ENCODE data around the gene TRPM3. TPM values are rescaled to one million over a fixed set of nuclear protein-coding genes. Genes with fewer than 3 reads are reported as not detected.
A peak's percentile ranks its signal among the peaks of the same experiment; 100 is the strongest.

TRPM3 gene
- total and polyA plus RNA-seq, 2 donors (not counting 1 experiment from before 2014, with no cell fraction given) = not detected

GRCh38 chr9:70495514-70495913, 625.9 kb downstream of the TRPM3 start:
- H3K9me3 ChIP-seq (ENCODE audit: control extremely low read depth in 1 of 3, control insufficient read depth in 2 of 3, insufficient read depth in 1 of 3, low read length in 2 of 3) = no peaks in the 10 kb centered on the region
- H3K36me3 ChIP-seq (replicated peaks in 1 of 2; ENCODE audit: control extremely low read depth in 1 of 2, control insufficient read depth in 1 of 2, extremely low read depth in 1 of 2, insufficient read depth in 2 of 2, low read length in 1 of 2) = no peaks in the 10 kb centered on the region
- intact Hi-C loops (cut with micrococcal nuclease) = no loop called here
- ChIA-PET CTCF (interaction anchor here (3.3 kb wide), 1 partner anchor 10 kb away, joined by 12 read pairs; no protein-coding TSS in a partner anchor), POLR2A (no interaction called here)
- peak overlapping the region; percentile 39 for H2AFZ ChIP-seq (ENCODE audit: insufficient read depth, low read depth, low read length, poor library complexity, severe bottlenecking)
- TF ChIP-seq EZH2 (IDR thresholded peaks at IDR 0.05; ENCODE audit: borderline replicate concordance, insufficient read depth, low read depth, low read length, poor library complexity, severe bottlenecking) (no peak), CTCF (IDR thresholded peaks at IDR 0.05) (no peak)
- no peak overlapping the region for H3K27ac ChIP-seq (ENCODE audit: low read length in 2 of 2)
- WGBS (ENCODE audit: insufficient coverage) = 92% methylated on average over 6 of the region's 6 CpGs
- Mint-ChIP-seq H3K9me3 (ENCODE audit: insufficient read depth) (no peaks in the 10 kb centered on the region), H3K4me1 (peaks cover 18% of the 10 kb centered on the region), H3K27me3 (peaks cover 8% of the 10 kb centered on the region), H3K4me3 (no peak overlapping the region), H3K27ac (no peak overlapping the region)
- H3K4me1 ChIP-seq (ENCODE audit: control insufficient read depth in 2 of 2, insufficient read depth in 2 of 2, low read length in 2 of 2) = peaks cover 26% of the 10 kb centered on the region in 2 donors
- DNase-seq = no peak
- no peaks in the 10 kb centered on the region for H3K79me2 ChIP-seq (ENCODE audit: control insufficient read depth, insufficient read depth, low read length)
- peaks cover 0 to 4% (median 0%) of the 10 kb centered on the region in 4 experiments for H3K27me3 ChIP-seq (replicated peaks in 1 of 4; ENCODE audit: control extremely low read depth in 1 of 4, control insufficient read depth in 3 of 4, insufficient read depth in 4 of 4, low read length in 3 of 4)
- no peak for ATAC-seq (ENCODE audit: low read depth)
- no peak overlapping the region for H3K9ac ChIP-seq (ENCODE audit: low read length)
- H3K4me3 ChIP-seq (ENCODE audit: control extremely low read depth in 1 of 5, extremely low read depth in 1 of 5, insufficient read depth in 1 of 5, low read depth in 2 of 5, low read length in 4 of 5) = no peak overlapping the region
- no peak overlapping the region for H3K4me2 ChIP-seq (replicated peaks; ENCODE audit: low read depth, low read length, poor library complexity, severe bottlenecking)
- no peaks in the 10 kb centered on the region for H4K20me1 ChIP-seq (ENCODE audit: control insufficient read depth, insufficient read depth, low read length, poor library complexity, severe bottlenecking)

- peak overlapping the region; percentile 54 for H2AFZ ChIP-seq (ENCODE audit: insufficient read depth, low read depth, low read length, poor library complexity, severe bottlenecking)
- H3K27me3 ChIP-seq (replicated peaks in 1 of 4; ENCODE audit: control extremely low read depth in 1 of 4, control insufficient read depth in 3 of 4, insufficient read depth in 4 of 4, low read length in 3 of 4) = peaks cover 0 to 4% (median 0%) of the 10 kb centered on the region in 4 experiments
- Mint-ChIP-seq H3K27me3 (peaks cover 16% of the 10 kb centered on the region), H3K9me3 (ENCODE audit: insufficient read depth) (no peaks in the 10 kb centered on the region), H3K4me3 (peak overlapping the region; percentile 71), H3K4me1 (peaks cover 18% of the 10 kb centered on the region), H3K27ac (no peak overlapping the region)
- no peak overlapping the region for H3K4me3 ChIP-seq (ENCODE audit: control extremely low read depth in 1 of 5, extremely low read depth in 1 of 5, insufficient read depth in 1 of 5, low read depth in 2 of 5, low read length in 4 of 5)
- H4K20me1 ChIP-seq (ENCODE audit: control insufficient read depth, insufficient read depth, low read length, poor library complexity, severe bottlenecking) = no peaks in the 10 kb centered on the region
- H3K27ac ChIP-seq (ENCODE audit: low read length in 2 of 2) = no peak overlapping the region
- WGBS (ENCODE audit: insufficient coverage) = 0% methylated on average over 5 of the region's 5 CpGs
- H3K36me3 ChIP-seq (replicated peaks in 1 of 2; ENCODE audit: control extremely low read depth in 1 of 2, control insufficient read depth in 1 of 2, extremely low read depth in 1 of 2, insufficient read depth in 2 of 2, low read length in 1 of 2) = no peaks in the 10 kb centered on the region
- no peaks in the 10 kb centered on the region for H3K9me3 ChIP-seq (ENCODE audit: control extremely low read depth in 1 of 3, control insufficient read depth in 2 of 3, insufficient read depth in 1 of 3, low read length in 2 of 3)
- H3K4me2 ChIP-seq (replicated peaks; ENCODE audit: low read depth, low read length, poor library complexity, severe bottlenecking) = peak overlapping the region; percentile 61
- no peak overlapping the region for H3K9ac ChIP-seq (ENCODE audit: low read length)
- no peak for ATAC-seq (ENCODE audit: low read depth)
- CTCF ChIA-PET = interaction anchor here (1.7 kb wide), 1 partner anchor 10 kb away, joined by 5 read pairs; no protein-coding TSS in a partner anchor
- intact Hi-C loops (cut with micrococcal nuclease) = no loop called here
- DNase-seq = no peak
- H3K4me1 ChIP-seq (ENCODE audit: control insufficient read depth in 2 of 2, insufficient read depth in 2 of 2, low read length in 2 of 2) = peaks cover 26% of the 10 kb centered on the region in 2 donors
- H3K79me2 ChIP-seq (ENCODE audit: control insufficient read depth, insufficient read depth, low read length) = no peaks in the 10 kb centered on the region
- TF ChIP-seq EZH2 (IDR thresholded peaks at IDR 0.05; ENCODE audit: borderline replicate concordance, insufficient read depth, low read depth, low read length, poor library complexity, severe bottlenecking) (no peak), CTCF (IDR thresholded peaks at IDR 0.05) (no peak)
- POLR2A ChIA-PET = no interaction called here
Observed at GRCh38 chr9:70494221-70494620, 627.2 kb downstream of the TRPM3 start.
